Kidney glomerular epithelial cell (primary cell): ENCODE measurements around the gene BACH2.
A peak's percentile ranks its signal among the peaks of the same experiment; 100 is the strongest.
"Not testable (repeated sequence)": the region's sequence is repeated elsewhere in the genome, so short reads cannot be mapped to it uniquely, and the experiment has no call there.

Experiments
- DNase-seq: peaks from one replicate; lab custom pipeline; 2025; lab: John Stamatoyannopoulos, UW

The BACH2 gene

DNA sequence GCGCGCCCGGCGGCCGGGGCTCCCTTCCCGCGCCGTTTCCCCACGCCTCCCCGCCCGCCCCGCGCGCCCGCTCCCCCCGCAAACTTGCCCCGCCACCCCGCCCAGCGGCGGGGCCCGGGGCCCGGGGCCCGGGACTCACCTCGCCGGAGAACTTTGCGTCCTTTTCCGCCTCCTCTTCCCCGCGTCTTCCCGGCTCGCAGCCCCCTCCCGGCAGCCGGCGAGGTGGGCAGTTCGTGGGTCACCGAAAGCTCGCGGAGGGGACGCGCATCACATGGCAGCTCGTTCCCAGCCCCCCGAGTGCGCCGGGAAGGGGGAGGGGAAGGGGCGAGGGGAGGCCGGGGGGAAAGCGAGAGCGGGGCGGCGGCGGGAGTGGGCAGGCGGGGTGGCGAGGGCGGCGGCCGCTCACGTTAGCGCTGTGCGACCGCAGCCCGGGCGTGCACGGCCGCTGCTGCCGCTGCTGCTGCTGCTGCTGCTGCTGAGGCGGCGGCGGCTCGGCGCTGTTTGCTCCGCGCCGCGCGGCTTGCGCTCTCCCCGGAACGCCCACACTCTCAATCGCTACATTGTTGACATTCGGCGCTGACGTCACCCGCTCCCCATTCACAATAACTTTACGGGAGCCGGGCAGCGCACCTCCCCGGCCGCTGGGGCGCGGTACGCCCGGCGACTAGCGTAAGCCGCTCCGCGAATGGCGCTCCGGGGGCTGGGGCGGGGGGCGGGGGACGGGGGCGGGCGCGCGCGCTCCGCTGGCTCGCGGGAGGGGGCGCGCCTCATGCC is at the start of gene BACH2:
Gene BACH2 (minus strand): TSS at position 503 of the 774 bp plus-strand sequence. CDS start 287,999 bp downstream, outside the sequence.
- peak; percentile 29 for DNase-seq

DNA sequence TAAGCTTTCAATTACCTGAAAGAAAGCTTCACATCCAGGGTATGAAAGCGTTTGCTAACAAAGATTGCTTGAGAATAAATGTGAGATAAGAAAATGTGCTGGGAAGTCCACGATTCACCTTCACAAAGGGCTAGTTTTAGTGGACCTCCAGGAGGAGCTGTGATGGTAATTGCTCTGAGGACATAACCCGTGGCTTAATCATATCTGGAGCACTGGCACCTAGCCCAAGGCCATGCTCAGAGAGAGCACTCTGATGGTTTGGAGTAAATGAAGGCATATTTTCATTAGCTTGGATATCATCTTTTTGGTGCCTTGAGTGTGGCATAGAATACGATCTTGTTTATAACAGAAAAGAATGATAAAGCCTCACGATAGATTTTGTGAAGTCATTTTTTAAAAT is 46.9 kb upstream of the BACH2 start:
- DNase-seq: peak; percentile 32

DNA sequence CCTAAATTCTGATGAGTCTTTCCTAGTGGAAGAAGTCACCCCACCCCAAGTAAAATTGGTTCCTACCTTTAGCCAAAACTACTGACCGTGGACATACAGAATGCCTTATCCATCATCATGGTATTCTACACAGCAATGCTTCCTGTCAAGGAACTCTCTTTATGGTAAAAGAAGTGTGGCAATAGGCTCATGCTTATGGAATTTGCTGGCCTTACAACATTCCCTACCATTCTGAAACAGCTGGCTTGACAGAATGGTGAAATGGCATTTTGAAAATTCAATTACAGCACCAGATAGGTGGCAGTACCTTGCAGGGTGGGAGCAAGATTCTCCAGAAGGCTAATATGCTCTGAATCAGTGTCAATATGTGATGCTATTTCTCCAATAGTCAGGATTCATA is 41.8 kb upstream of the BACH2 start:
- DNase-seq: no peak

DNA sequence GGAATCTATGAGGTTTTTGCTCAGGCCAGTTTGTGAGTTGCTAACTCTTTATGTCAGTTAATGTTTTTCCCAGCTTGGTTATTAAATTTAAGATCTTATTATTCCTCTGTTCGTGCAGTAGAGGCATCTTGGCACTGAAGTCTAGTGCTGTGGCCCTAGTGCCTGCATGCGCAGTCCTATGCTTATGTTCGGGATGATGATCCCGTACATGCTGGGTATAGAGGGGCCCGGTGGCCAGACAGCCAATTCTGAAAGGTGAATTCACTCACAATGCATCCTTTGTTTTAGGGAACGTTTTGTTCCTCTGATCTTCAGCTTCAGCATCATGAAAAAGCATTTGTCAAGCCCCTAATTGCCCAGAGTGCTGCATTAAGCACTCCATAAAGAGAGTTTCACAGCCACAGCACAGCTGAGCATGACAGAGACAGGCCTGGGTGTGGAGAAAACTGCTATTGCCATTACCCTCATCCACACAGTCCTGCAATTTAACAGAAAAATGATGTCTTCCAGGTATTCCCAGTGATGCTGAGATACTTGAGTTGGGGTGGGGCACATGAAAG is 39.8 kb upstream of the BACH2 start:
- DNase-seq: no peak

- DNase-seq: no peak
Measured at GRCh38 chr6:90333928-90334327, 37.3 kb upstream of the BACH2 start.

GRCh38 chr6:90332978-90333543 is 36.4 kb upstream of the BACH2 start:
- DNase-seq: not testable (repeated sequence)

DNA sequence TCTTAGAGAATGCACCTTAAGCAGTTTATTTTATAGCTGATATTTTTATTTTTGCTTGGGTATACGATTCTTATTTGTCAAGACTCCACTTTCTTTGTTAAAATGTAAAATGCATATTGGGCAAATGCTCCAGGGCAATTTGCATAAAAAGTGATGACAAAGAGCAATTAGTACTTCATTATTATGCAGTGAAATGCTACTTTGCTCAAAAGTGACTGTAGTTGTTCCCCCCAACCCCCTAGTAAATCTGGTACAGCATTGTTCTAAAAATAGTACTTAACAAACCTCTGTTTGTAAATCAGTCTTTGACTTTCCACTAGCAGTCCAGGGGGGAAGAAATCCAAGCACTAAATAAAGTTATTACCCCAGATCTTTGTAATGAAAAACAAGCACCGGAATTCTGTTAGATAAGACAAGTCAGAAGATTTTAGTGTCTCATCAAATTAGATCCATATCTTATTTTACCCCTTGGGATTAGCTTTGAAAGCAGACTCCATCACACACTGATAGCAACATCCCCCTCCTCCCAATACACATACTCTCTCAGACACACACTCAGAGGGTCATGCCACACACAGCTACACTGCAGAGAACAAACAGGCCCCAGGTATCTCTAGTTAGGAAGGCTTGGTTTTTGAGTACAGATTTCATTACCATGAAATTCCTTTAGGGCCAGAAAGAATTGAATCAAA is 32.9 kb upstream of the BACH2 start:
- no peak for DNase-seq

GRCh38 chr6:90328004-90328403 is 31.4 kb upstream of the BACH2 start:
- peak; percentile 64 for DNase-seq

GRCh38 chr6:90326404-90327057 is 29.9 kb upstream of the BACH2 start:
- DNase-seq: no peak

DNA sequence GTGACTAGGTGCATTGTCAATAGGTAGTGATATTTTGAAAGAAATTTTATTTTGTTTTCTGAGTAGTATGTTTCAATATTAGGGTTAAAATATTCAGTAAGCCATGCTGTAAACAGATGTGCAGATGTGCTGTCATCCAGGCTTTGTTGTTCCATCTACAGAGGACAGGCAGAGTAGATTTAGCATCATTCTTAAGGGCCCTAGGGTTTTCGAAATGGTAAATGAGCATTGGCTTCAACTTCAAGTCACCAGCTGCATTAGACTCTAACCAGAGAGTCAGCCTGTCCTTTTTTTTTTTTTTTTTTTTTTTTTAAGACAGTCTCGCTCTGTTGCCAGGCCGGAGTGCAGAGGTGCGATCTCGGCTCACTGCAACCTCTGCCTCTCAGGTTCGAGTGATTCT is 27.1 kb upstream of the BACH2 start:
- DNase-seq: no peak

GRCh38 chr6:90322976-90323474 is 26.4 kb upstream of the BACH2 start:
- DNase-seq: no peak

GRCh38 chr6:90319979-90320685 is 23.5 kb upstream of the BACH2 start:
- DNase-seq: no peak

DNA sequence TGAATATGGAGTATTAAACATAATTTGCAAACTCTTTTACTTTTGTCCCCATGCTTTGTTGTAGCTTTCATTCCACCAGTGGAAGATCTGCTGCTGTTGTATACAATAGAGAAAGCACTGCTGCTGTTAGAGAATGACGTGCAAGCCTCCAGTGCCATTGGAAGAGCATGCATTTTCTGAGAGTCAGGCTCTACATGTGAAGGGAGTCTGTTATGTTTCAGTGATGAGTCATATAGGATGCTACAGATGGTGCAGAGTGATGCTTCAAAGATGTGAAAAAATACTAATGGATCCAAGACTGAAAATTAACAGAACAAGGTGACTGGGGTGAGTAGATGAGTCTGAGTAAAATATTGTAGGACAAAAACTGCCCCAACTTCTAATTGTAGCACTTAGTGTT is 22.4 kb upstream of the BACH2 start:
- no peak for DNase-seq

DNA sequence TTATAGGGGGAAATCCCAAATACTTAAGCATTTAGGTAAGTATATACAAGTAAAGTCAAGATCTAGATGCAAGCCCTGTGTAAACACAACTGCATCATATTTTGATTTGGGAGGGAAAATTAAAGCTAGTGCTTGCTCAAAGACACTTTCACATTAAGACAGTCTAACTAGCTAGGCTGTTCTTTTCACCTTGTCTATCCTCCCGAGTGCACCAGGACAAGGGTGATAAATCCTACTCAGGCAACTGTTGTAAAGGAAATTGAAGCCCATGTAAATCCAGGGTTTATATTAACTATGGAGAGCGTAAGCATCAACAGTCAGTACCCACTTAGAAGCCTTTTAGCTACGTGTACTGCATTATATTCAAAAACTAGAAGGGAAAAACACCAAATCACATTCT is 19.3 kb upstream of the BACH2 start:
- DNase-seq: no peak

GRCh38 chr6:90315354-90315950 is 18.8 kb upstream of the BACH2 start:
- no peak for DNase-seq

- DNase-seq: no peak
Measured at GRCh38 chr6:90314514-90314913, 17.9 kb upstream of the BACH2 start.

DNA sequence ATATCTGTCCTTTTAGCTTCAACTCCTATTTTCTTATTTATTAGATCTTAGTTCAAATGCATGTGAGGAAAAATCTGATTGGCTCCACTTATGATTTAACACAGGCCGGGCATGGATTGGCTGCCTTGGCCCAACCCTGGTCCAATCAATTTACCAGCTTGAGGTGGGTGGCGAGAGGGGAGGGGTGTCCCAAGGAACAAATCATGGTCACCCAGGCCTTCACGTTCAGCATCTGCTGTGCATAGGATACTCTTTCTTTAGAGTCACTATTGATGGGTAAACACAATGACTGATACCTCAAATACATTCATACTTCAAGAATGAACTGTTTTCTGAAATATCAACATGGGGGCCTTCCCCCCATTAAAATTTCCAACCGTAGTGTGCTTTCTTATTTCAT is 14.9 kb upstream of the BACH2 start:
- no peak for DNase-seq

GRCh38 chr6:90305800-90306448 is 9.3 kb upstream of the BACH2 start:
- DNase-seq: no peak

DNA sequence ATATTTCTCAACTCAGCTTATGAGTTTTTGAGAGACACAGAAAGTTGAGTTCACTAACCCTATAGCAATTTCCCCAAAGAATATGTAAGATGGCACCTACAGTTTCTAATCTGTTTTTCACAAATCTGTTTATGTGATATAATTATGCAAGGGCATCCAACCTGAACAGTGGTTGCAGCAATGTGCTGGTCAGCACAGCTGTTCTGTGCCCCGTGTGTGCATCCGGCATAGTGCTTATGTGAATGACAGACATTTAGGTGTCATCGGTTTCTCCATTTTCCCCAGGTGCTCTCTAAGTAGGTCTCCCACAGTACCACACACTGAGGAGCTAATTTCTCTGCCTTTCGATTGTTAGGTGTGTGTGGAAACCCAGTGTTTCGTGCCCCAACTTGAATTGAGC is 7.7 kb upstream of the BACH2 start:
- no peak for DNase-seq

GRCh38 chr6:90303039-90303438 is 6.4 kb upstream of the BACH2 start:
- no peak for DNase-seq

DNA sequence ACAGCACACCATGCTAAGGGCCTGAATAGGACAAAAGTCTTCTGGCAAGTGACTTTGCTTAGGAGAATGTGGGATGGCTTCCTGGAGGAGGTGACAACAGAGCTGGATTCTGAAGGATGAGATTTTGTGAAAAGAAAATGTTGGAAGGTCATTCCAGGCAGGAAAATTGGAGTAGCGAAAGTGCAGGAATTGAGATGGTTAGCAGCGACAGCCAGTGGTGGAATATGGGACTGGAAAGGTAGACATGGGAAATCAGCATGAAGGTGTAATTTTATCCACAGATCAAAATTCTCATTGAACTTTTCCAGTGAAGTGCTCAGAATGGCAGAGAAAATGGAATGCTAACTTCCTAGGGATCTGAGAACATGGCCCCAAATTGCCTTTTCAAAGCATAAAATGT is 5.7 kb upstream of the BACH2 start:
- no peak for DNase-seq
